Neuronal stem cell (in vitro differentiated cells): Measurements from ENCODE around the gene NLRP7. TPM values are rescaled to one million over a fixed set of nuclear protein-coding genes. Genes with fewer than 3 reads are reported as not detected.
"Not testable (repeated sequence)": the region's sequence is repeated elsewhere in the genome, so short reads cannot be mapped to it uniquely, and the experiment has no call there.

ENCODE experiments used
- DNase-seq: peaks from one replicate; pipeline ENCODE4 v3.0.0-alpha.2; 2013; ENCODE audit warnings: low spot score
- H2AFZ ChIP-seq: one replicate; pipeline ENCODE4 v1.6.1; 2013; ENCODE audit warnings: mild to moderate bottlenecking, low read length, inconsistent platforms
- H2AK5ac ChIP-seq: 2 replicates; pipeline ENCODE4 v1.6.1; 2013; ENCODE audit warnings: low read depth, mild to moderate bottlenecking, inconsistent platforms, low read length, moderate library complexity, mixed read lengths
- H2BK120ac ChIP-seq: 2 replicates; pipeline ENCODE4 v1.6.1; 2013; ENCODE audit warnings: low read depth, mild to moderate bottlenecking, inconsistent platforms, low read length, moderate library complexity, mixed read lengths
- H2BK12ac ChIP-seq: one replicate; pipeline ENCODE4 v1.6.1; 2013; ENCODE audit warnings: low read length, inconsistent platforms
- H2BK15ac ChIP-seq: 2 replicates; pipeline ENCODE4 v1.6.1; 2013; ENCODE audit warnings: mild to moderate bottlenecking, low read length, inconsistent platforms, mixed read lengths
- H2BK5ac ChIP-seq: one replicate; pipeline ENCODE4 v1.6.1; 2013; ENCODE audit warnings: inconsistent platforms, mild to moderate bottlenecking, low read length, moderate library complexity
- H3K14ac ChIP-seq: one replicate; pipeline ENCODE4 v1.6.1; 2013; ENCODE audit warnings: low read length, inconsistent platforms
- H3K18ac ChIP-seq: 2 replicates; pipeline ENCODE4 v1.6.1; 2013; ENCODE audit warnings: low read length, inconsistent platforms
- H3K23ac ChIP-seq: 2 replicates; pipeline ENCODE4 v1.6.1; 2013; ENCODE audit warnings: low read depth, mild to moderate bottlenecking, mixed read lengths, low read length, inconsistent platforms; ENCODE audit not compliant: poor library complexity
- H3K27ac ChIP-seq: replicated peaks from 3 replicates; pipeline ENCODE4 v1.5.1; 2013; ENCODE audit warnings: low read length, inconsistent platforms
- H3K27me3 ChIP-seq, 3 experiments: 2 replicates each; pipeline ENCODE4 v1.6.1; 2013; ENCODE audit warnings: low read length in 3 of 3, mild to moderate bottlenecking in 2 of 3, inconsistent platforms in 1 of 3, low read depth in 1 of 3, mixed read lengths in 1 of 3, moderate library complexity in 1 of 3; ENCODE audit not compliant: control insufficient read depth in 3 of 3, insufficient read depth in 3 of 3
- H3K36me3 ChIP-seq, 2 donors: replicated peaks in 1 of 2; 2 replicates each; pipeline ENCODE4 v1.6.1; 2013; ENCODE audit warnings: low read length in 2 of 2; ENCODE audit not compliant: control insufficient read depth in 2 of 2, insufficient read depth in 2 of 2
- H3K4ac ChIP-seq: 2 replicates; pipeline ENCODE4 v1.6.1; 2013; ENCODE audit warnings: inconsistent platforms, mild to moderate bottlenecking, low read length, moderate library complexity
- H3K4me1 ChIP-seq, 2 donors: 1 replicate in 1 of 2; 2 replicates in 1 of 2; pipeline ENCODE4 v1.6.1; 2013; ENCODE audit warnings: low read length in 2 of 2, low read depth in 1 of 2; ENCODE audit not compliant: control insufficient read depth in 2 of 2, insufficient read depth in 1 of 2
- H3K4me2 ChIP-seq: one replicate; pipeline ENCODE4 v1.6.1; 2013; ENCODE audit warnings: mild to moderate bottlenecking, low read length, inconsistent platforms; ENCODE audit not compliant: insufficient read depth, poor library complexity, severe bottlenecking
- H3K4me3 ChIP-seq, 2 donors: 2 replicates each; pipeline ENCODE4 v1.5.1; 2013; ENCODE audit warnings: low read length in 2 of 2, mild to moderate bottlenecking in 2 of 2, inconsistent platforms in 1 of 2, moderate library complexity in 1 of 2
- H3K79me1 ChIP-seq: one replicate; pipeline ENCODE4 v1.6.1; 2013; ENCODE audit warnings: low read depth, mild to moderate bottlenecking, inconsistent platforms, low read length, moderate library complexity
- H3K9ac ChIP-seq: one replicate; pipeline ENCODE4 v1.6.1; 2013; ENCODE audit warnings: mild to moderate bottlenecking, low read depth, low read length, inconsistent platforms; ENCODE audit not compliant: poor library complexity
- H3K9me3 ChIP-seq, 2 donors: replicated peaks in 1 of 2; 2 replicates each; pipeline versions ENCODE3 to v1.6.1; 2013; ENCODE audit warnings: low read length in 2 of 2, mild to moderate bottlenecking in 2 of 2, inconsistent platforms in 1 of 2, low read depth in 1 of 2, mixed read lengths in 1 of 2, moderate library complexity in 1 of 2; ENCODE audit not compliant: control insufficient read depth in 2 of 2, insufficient read depth in 1 of 2
- H4K8ac ChIP-seq: one replicate; pipeline ENCODE4 v1.6.1; 2013; ENCODE audit warnings: low read depth, mild to moderate bottlenecking, inconsistent platforms, low read length, moderate library complexity
- H4K91ac ChIP-seq: one replicate; pipeline ENCODE4 v1.6.1; 2013; ENCODE audit warnings: low read length, low read depth, mild to moderate bottlenecking, inconsistent platforms; ENCODE audit not compliant: poor library complexity
- WGBS, 2 donors: extraction: QIAGEN DNeasy Blood & Tissue Kit; methylation state at CpG; one replicate each; pipeline ENCODE4 v1.1.7; 2013; ENCODE audit warnings: missing lambda C conversion rate in 2 of 2, mixed read lengths in 1 of 2; ENCODE audit not compliant: insufficient read length in 2 of 2, insufficient replicate concordance in 1 of 2; ENCODE audit errors: extremely low coverage in 2 of 2; 5-methylcytosine and 5-hydroxymethylcytosine counted together
- polyA plus RNA-seq, 2 experiments: library from polyadenylated mRNA; stranded (reverse); fragments of 200-250 nt; gene quantifications; one replicate each; pipeline ENCODE4 v1.2.3, GENCODE V29; 2013

NLRP7 gene
- not detected for polyA plus RNA-seq (2013, experiment 1 of 2)
- not detected for polyA plus RNA-seq (2013, experiment 2 of 2)

GRCh38 chr19:54947381-54947780, at the start of gene NLRP7:
Gene NLRP7, minus strand, starts transcription at chr19:54947530.
- no peak for DNase-seq
- no peak within 1 kb of the TSS for H2BK120ac ChIP-seq
- H3K14ac ChIP-seq = no peak within 1 kb of the TSS
- no peak within 1 kb of the TSS for H3K4me2 ChIP-seq
- H3K4me3 ChIP-seq = no peak within 1 kb of the TSS
- no peak within 1 kb of the TSS for H2BK12ac ChIP-seq
- no peak within 1 kb of the TSS for H3K4ac ChIP-seq
- H3K9ac ChIP-seq = no peak within 1 kb of the TSS
- H3K4me1 ChIP-seq = peaks cover under 1 to 5% of the 10 kb centered on the region in 2 donors
- no peak within 1 kb of the TSS for H2BK5ac ChIP-seq
- H3K79me1 ChIP-seq = no peaks in the 10 kb centered on the region
- no peak within 1 kb of the TSS for H3K23ac ChIP-seq
- no peaks in the 10 kb centered on the region for H3K27me3 ChIP-seq
- H4K8ac ChIP-seq = no peak within 1 kb of the TSS
- no CpG with 5 or more reads among the region's 8 CpGs for WGBS, 2 donors
- no peak within 1 kb of the TSS for H3K18ac ChIP-seq
- no peak within 1 kb of the TSS for H3K27ac ChIP-seq
- no peak within 1 kb of the TSS for H2AK5ac ChIP-seq
- no peaks in the 10 kb centered on the region for H3K9me3 ChIP-seq
- no peak within 1 kb of the TSS for H2AFZ ChIP-seq
- H2BK15ac ChIP-seq = no peak within 1 kb of the TSS
- no peak within 1 kb of the TSS for H4K91ac ChIP-seq
- no peaks in the 10 kb centered on the region for H3K36me3 ChIP-seq

- Histone ChIP-seq H3K18ac (no peak overlapping the region), H3K27ac (no peak overlapping the region), H3K79me1 (no peaks in the 10 kb centered on the region), H4K91ac (no peak overlapping the region), H3K23ac (no peak overlapping the region), H3K4me3 (no peak overlapping the region), H2BK15ac (no peak overlapping the region), H3K27me3 (peaks cover 0 to 7% (median 0%) of the 10 kb centered on the region in 3 experiments), H3K4me2 (no peak overlapping the region), H3K36me3 (peaks cover 0 to 9% of the 10 kb centered on the region in 2 donors), H3K9me3 (no peaks in the 10 kb centered on the region), H2BK120ac (no peak overlapping the region), H2AK5ac (no peak overlapping the region), H2BK5ac (no peak overlapping the region), H3K14ac (no peak overlapping the region), H2AFZ (no peak overlapping the region), H3K4me1 (no peaks in the 10 kb centered on the region), H3K4ac (no peak overlapping the region), H3K9ac (no peak overlapping the region), H2BK12ac (no peak overlapping the region), H4K8ac (no peak overlapping the region)
- no CpG with 5 or more reads among the region's 3 CpGs for whole genome bisulfite sequencing, 2 donors
- DNase-seq = no peak
Observed at GRCh38 chr19:54995561-54995960, 48.2 kb upstream of the NLRP7 start.

GRCh38 chr19:54989531-54989930, 42.2 kb upstream of the NLRP7 start:
- not testable (repeated sequence) for H3K79me1 ChIP-seq, H3K18ac ChIP-seq, H4K91ac ChIP-seq, H2AK5ac ChIP-seq, DNase-seq, H3K4ac ChIP-seq, H4K8ac ChIP-seq, H3K14ac ChIP-seq, H3K9me3 ChIP-seq, H2AFZ ChIP-seq, H3K36me3 ChIP-seq, H2BK15ac ChIP-seq, H3K27me3 ChIP-seq, H2BK5ac ChIP-seq, H3K4me2 ChIP-seq, H3K27ac ChIP-seq, H3K23ac ChIP-seq, H2BK12ac ChIP-seq, H3K9ac ChIP-seq, H3K4me1 ChIP-seq, H3K4me3 ChIP-seq, H2BK120ac ChIP-seq
- WGBS, 2 donors = no CpG with 5 or more reads among the region's 11 CpGs

GRCh38 chr19:54982562-54982961, 35.2 kb upstream of the NLRP7 start:
- H4K8ac ChIP-seq, H2AFZ ChIP-seq, H2BK120ac ChIP-seq, H3K23ac ChIP-seq, H3K4me2 ChIP-seq, H2BK15ac ChIP-seq, H3K9me3 ChIP-seq, H2BK5ac ChIP-seq, H3K27me3 ChIP-seq, H4K91ac ChIP-seq, H2BK12ac ChIP-seq, H2AK5ac ChIP-seq, H3K14ac ChIP-seq, H3K18ac ChIP-seq, DNase-seq, H3K4ac ChIP-seq, H3K79me1 ChIP-seq, H3K27ac ChIP-seq, H3K9ac ChIP-seq, H3K4me1 ChIP-seq, H3K36me3 ChIP-seq, H3K4me3 ChIP-seq: not testable (repeated sequence)
- no CpG with 5 or more reads among the region's 23 CpGs for WGBS, 2 donors
